Measurements from ENCODE around the gene MCL1.
A peak's percentile ranks its signal among the peaks of the same experiment; 100 is the strongest.

Gene MCL1

DNA sequence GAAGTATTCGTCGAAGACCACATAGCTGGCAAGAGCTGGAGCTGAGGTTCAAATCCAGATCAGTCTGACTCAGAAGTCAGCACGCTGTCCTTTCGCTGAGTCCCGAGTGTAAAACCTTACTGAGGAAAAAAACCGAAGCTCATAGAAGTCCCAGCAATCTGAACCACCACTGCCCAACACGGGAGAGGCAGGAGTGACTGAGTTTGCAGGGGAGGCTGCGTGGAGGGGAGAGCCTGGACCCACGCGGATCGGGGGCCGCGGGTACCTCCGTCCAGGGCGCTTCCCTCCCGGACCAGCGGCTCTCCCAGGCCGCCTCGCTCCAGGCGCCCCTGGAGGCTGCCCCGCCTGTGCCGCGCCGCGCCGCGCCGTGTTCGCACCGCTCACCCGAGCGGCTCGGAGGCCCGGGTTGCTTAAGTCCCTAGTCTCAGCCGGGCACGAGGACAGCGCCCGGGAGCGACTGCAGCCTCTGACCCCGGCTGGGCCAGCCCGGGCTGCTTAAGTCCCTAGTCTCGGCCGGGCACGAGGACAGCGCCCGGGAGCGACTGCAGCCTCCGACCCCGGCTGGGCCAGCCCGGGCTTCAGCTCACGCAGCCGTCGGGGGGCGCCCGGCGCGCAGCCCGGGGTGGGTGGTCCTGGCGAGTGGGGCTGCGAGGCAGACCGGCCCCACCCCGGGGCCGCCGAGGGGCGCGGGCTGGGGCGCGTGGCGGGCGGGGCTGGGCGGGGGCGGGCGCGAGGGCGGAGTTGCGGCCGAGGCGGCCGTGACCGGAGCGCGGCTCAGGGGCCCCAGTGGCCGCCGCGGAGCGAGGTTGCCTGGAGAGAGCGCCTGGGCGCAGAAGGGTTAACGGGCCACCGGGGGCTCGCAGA lies 30.5 kb downstream of the MCL1 start, which contains the start of gene ADAMTSL4:
Gene ADAMTSL4, plus strand, starts transcription at position 777 of the 864 bp plus-strand sequence. CDS start 2,881 bp downstream, outside the sequence.
- Mint-ChIP-seq H3K4me1 (peaks cover 43% of the 10 kb centered on the region), H3K27me3 (peaks cover 69% of the 10 kb centered on the region), H3K4me3 (peak within 1 kb of the TSS; percentile 80 to 84), H3K9me3 (no peaks in the 10 kb centered on the region), H3K27ac (peak within 1 kb of the TSS in 1 of 2 donors; percentile 52)
- peak; percentile 81 for ATAC-seq
- peak; percentile 52 to 54 for DNase-seq

DNA sequence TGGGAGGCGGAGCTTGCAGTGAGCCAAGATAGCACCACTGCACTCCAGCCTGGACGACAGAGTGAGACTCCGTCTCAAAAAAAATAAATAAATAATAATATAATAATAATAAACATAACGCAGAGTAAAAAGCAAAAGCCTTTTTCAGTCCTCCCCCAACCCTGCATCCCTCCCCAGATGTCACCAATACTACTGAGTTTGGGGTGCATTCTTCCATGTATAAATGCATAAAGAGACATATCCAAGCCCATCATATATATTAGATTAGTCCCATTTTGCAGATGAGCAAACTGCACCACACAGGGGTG lies 31.1 kb downstream of the MCL1 start:
- Mint-ChIP-seq H3K27ac (no peak overlapping the region), H3K9me3 (no peaks in the 10 kb centered on the region), H3K4me1 (peaks cover 40% of the 10 kb centered on the region), H3K4me3 (peak overlapping the region; percentile 67 to 71), H3K27me3 (peaks cover 73% of the 10 kb centered on the region)
- no peak for ATAC-seq
- no peak for DNase-seq

DNA sequence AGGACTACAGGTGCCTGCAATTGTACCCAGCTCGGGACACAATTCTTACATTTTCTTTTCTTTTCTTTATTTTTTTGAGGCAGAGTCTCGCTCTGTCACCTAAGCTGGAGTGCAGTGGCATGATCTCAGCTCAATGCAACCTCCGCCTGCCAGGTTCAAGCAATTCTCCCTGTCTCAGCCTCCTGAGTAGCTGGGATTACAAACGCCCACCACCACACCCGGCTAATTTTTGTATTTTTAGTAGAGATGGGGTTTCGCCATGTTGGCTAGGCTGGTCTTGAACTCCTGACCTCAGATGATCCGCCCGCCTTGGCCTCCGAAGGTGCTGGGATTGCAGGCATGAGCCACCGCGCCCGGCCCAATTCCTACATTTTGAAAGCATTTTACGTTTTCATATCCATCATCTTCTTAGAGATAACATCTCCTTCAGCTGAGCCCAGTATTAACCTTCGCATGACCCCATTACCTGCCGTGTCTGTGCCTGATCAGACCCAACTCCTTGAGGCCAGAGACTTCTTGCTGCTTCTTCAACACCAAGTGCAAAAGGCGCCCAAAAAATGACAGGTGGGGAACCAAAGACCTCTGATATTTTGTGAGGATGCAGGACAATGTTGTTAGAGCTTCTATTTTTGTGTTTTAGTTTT lies 33.0 kb downstream of the MCL1 start:
- no peak overlapping the region for H3K27ac Mint-ChIP-seq
- H3K4me3 Mint-ChIP-seq = no peak overlapping the region
- no peak for ATAC-seq
- no peaks in the 10 kb centered on the region for H3K9me3 Mint-ChIP-seq
- peaks cover 55% of the 10 kb centered on the region for H3K27me3 Mint-ChIP-seq
- H3K4me1 Mint-ChIP-seq = peaks cover 21% of the 10 kb centered on the region
- no peak for DNase-seq

DNA sequence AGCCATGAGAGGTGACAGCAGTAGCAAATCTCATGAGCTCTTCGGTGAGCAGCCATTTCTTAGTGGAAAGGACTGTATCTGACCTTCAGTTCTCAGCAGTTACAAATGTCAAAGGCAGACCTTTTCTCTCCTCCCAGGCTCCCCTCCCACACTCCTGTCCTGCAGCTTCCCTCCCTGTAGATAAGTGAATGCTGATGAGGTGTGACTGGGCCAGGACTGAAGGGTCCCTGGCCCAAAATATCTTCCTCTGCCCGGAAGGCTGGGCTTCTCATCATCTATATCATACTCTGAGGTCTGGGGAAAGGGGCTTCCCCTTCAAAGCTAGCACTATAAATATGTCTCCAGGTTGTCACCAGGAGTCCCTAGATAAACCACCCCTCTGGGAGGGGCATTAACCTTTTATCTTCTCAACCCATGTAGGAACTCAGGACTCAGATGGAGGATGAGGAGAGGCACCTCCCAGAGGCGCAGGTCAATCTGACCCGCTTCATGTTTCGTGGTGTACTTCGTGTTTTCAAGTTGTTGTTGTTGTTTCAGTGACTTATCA lies 33.9 kb downstream of the MCL1 start:
- ATAC-seq (no peak), DNase-seq (no peak)
- H3K4me1 Mint-ChIP-seq = peaks cover 13% of the 10 kb centered on the region
- no peak overlapping the region for H3K27ac Mint-ChIP-seq
- no peak overlapping the region for H3K4me3 Mint-ChIP-seq
- H3K27me3 Mint-ChIP-seq = peaks cover 46% of the 10 kb centered on the region
- H3K9me3 Mint-ChIP-seq = no peaks in the 10 kb centered on the region

DNA sequence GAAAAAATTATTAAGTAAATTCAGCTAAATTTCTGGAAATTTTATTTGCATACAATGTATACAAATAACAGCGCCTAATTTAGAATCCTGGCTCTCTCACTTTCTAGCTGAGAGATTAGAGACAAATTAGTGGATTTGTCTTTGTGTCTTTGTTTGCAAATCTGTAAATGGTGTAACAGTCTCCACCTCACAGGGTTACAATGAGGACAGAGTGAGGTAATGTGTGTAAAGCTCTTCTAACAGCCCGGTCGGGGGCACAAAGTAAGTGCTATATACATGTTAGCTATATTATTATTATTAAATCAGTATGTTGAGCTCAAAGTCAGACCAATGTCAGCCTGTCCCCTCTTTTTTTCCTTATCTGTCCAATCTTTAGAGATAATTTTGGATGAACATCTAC lies 35.2 kb downstream of the MCL1 start:
- H3K4me3 Mint-ChIP-seq = no peak overlapping the region
- H3K4me1 Mint-ChIP-seq = peaks cover under 1% of the 10 kb centered on the region
- H3K9me3 Mint-ChIP-seq = no peaks in the 10 kb centered on the region
- H3K27ac Mint-ChIP-seq = no peak overlapping the region
- ATAC-seq (no peak), DNase-seq (no peak)
- H3K27me3 Mint-ChIP-seq = peaks cover 32% of the 10 kb centered on the region

DNA sequence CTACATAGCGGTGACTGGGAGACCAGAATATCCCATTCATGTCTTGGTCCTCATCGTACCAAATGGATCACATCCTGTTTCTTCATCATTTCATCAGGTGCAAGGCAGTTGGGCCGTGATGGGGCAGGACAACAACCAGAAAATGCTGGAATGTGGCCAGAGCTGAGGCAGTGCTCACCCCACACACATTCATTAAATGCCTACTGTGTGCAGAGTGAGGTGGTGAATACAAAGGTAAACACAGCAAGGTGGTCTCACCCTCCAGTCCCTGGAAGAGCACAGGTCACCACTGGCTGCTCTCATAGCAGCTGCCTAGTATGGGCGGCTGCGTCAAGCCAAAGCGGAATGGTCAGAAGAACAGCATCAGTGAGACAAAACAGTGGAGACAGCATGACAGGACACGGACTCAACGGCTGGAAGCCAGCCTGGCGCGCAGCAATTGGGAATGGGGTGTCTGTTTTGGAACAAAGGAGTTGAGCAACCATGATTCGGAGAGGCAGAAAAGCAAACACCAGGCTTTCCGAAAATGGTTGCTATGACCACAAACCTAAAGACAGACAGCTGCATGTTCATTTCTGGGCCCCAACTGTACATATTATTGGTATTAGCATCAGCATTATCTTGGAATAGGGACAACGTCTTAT lies 35.8 kb downstream of the MCL1 start:
- Mint-ChIP-seq H3K27me3 (peaks cover 31% of the 10 kb centered on the region), H3K27ac (no peak overlapping the region), H3K4me3 (no peak overlapping the region), H3K9me3 (no peaks in the 10 kb centered on the region), H3K4me1 (no peaks in the 10 kb centered on the region)
- DNase-seq (no peak), ATAC-seq (no peak)

DNA sequence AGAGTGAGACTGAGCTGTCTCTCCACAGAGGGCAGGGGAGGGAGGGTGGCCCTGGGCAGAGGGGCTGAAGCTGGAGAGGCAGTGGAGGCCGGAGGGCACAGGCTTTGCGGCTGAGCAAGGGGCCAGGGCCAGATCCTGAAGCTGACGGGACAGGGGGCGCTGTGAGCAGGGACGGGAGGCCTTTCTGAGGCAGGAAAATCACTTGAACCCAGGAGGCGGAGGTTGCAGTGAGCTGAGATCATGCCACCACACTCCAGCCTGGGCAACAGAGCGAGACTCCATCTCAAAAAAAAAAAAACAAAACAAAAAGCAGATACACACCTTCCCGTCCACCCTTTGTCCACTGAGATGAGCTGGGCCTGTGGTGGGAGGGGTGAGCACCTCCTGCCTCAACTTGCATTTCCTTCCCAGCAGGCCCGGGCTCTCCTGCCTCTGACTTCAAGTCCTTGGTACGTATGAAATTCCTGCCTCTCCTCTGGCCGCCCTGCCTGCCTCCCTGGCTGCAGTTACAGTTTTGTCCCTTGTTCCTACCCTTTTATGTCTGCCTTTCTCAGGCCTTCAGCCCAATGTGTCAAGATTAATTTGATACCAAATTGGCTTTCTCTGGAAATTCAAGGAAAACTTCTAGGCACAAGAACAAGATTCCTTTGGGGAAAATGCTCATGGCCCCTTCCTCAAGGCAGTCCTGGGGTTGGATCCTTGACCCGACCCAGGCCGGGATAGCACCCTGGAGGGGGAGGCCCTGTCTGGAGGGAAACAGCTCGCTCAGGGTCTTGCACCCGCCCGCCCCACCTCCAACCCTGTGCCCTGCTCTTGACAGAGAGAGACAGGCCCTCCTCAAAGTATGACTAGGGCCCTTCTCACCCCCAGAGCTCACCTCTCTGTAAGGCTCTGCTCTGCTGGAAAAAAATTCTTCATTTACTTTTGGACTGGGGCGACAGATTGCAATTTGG lies 41.4 kb downstream of the MCL1 start:
- Mint-ChIP-seq H3K9me3 (no peaks in the 10 kb centered on the region), H3K27ac (peak overlapping the region in 1 of 2 donors; percentile 57), H3K4me1 (no peaks in the 10 kb centered on the region), H3K4me3 (no peak overlapping the region), H3K27me3 (no peaks in the 10 kb centered on the region)
- no peak for ATAC-seq
- DNase-seq = no peak

DNA sequence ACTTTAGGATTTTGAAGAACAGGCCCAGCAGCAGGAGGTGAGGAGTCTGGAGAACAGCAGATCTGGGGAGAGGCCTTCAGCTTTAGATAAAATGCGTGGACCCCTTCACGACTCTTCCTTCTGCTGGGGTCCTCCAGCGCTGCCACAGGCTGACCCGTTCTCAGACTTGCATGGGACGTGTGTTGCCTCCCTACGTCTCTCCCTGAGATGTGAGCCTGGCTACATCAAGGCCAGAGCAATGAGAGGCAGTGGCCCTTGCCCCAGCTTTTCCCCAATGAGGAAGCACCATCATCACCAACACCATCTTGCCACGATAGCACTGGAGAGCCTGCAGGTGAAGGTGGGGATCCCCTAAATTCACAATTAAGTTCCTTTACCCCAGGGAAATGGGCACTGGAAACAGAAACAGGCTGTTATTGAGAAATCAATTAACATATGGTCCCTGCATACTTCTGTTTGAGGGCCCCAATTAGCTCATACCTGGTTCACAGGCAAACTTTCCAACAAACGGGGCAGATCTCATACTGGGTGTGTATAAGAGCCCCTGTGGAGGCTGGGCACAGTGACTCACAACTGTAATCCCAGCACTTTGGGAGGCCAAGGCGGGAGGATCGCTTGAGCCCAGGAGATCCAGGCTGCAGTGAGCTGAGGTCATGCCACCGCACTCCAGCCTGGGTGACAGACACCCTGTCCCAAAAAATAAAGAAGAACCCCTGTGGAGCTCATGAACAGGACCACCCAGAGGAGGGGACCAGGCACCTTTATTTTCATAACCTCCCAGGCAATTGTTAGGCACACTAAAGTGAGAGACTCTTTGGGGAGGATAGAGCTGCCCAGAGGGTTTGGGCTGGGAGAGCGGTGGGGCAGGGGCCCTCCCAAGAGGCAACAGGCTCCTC lies 42.3 kb downstream of the MCL1 start:
- Mint-ChIP-seq H3K9me3 (no peaks in the 10 kb centered on the region), H3K4me1 (peaks cover 6% of the 10 kb centered on the region), H3K27ac (no peak overlapping the region), H3K4me3 (no peak overlapping the region), H3K27me3 (no peaks in the 10 kb centered on the region)
- ATAC-seq (no peak), DNase-seq (no peak)

DNA sequence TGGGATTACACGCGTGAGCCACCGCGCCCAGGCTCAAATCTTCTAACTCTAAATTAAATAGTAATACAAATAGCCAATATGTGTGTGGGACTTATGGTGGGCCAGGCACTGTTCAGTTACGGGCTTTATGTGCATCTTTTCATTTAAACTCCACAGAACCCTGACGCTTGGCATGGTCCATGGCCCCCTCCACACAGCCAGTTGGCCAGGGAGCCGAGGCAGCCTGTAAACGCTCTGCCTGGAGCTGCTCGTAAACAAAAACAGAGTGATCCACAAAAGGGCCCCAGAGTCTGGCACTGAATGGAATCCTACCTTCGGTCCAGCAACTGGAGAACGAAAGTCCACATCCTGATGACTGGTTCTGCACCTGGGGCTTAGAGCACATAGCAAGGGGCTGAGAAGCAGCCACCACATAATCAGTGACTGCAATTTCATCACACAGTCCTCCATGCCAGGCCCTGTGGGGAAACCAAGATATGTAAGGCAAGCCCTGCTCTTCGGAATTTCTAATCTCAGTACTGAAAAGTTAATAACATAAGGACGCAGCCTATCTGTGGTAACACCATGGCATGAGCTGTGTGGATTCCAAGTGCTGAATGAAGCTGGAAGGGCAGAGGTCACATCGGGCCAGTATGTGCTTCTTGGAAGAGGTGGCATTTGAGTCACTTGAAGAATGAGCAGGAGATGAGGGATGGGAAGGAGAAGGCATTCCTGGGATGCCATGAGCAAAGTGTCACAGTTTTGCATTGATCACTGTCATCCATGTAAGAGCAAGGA lies 43.7 kb downstream of the MCL1 start:
- no peak overlapping the region for H3K27ac Mint-ChIP-seq
- no peaks in the 10 kb centered on the region for H3K27me3 Mint-ChIP-seq
- no peak overlapping the region for H3K4me3 Mint-ChIP-seq
- no peak for ATAC-seq
- no peaks in the 10 kb centered on the region for H3K9me3 Mint-ChIP-seq
- no peak for DNase-seq
- peaks cover 6% of the 10 kb centered on the region for H3K4me1 Mint-ChIP-seq

DNA sequence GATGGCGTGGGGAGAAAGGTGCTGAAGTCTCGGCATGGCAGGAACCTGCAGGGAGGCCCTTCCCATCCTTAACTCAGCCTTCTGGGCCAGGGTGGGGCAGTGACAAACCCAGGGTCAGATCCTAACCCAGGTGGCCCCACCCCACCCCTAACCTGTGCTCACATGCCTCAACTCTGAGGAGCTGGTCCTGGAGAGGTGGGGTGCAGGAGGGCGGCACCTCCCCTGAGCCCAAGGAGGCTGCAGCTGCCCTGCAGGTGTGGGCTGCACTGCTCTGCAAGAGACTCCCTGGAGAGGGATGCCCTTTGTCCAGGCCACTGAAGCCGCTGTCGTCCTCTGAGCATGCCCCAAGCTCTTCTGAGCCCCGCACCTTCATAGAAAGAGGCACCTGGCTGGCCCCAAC lies 45.4 kb downstream of the MCL1 start:
- H3K27me3 Mint-ChIP-seq = no peaks in the 10 kb centered on the region
- H3K27ac Mint-ChIP-seq = no peak overlapping the region
- no peaks in the 10 kb centered on the region for H3K9me3 Mint-ChIP-seq
- DNase-seq (no peak), ATAC-seq (no peak)
- H3K4me1 Mint-ChIP-seq = peaks cover 6% of the 10 kb centered on the region
- H3K4me3 Mint-ChIP-seq = no peak overlapping the region

DNA sequence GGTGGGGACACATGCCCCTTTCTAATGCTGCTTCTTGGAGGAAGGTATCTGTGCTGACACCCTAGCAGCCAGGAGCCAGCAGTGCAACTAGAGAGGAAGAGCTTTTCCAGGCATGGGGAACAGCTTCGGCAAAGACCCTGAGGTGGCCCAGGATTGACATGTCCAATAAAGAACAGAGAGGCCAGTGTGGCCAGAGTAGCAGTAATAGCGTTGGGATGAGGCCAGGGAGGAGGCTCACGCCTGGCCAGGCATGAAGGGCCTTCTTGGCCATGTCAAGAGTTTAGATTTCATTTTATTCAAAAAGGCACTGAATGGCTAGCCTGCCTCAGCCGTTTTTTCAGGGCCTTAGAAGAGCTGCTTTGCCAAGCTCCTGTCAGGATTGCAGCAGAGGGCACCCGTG lies 46.5 kb downstream of the MCL1 start:
- Mint-ChIP-seq H3K9me3 (no peaks in the 10 kb centered on the region), H3K27ac (peak overlapping the region in 1 of 2 donors; percentile 42), H3K4me3 (no peak overlapping the region), H3K4me1 (peaks cover 6% of the 10 kb centered on the region), H3K27me3 (no peaks in the 10 kb centered on the region)
- DNase-seq = no peak
- ATAC-seq = no peak

DNA sequence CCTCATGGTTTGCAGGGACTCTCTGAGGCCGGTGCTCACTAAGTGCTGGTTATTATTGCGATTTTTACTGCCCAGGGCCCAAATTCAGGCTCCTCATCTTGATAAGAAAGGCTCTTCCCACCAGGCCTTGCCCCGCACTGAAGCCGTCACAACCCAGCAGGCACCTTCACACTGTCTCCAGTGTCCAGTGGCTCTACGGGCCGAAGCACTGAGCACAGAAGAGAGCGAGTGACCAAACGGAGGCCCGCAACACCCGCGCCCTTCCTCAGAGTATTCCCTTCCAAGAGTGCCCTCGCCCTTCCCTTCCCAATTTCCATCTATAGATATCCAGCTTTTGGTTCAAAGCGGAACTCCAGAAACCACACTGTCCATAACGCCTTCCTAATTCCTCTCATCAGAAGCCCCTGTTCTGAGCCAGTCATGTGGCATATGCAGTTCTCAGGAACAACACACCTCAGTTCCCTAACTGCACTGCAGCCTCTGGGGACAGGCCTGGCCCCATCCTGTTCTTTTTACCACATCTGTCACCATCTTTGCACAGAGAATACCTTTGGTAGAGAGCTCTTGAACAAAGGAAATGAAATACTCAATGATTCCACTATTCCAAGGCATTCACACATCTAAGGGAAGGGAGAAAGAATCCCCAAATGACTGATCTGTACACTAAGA lies 48.8 kb downstream of the MCL1 start:
- no peaks in the 10 kb centered on the region for H3K9me3 Mint-ChIP-seq
- H3K4me3 Mint-ChIP-seq = no peak overlapping the region
- peaks cover 6% of the 10 kb centered on the region for H3K4me1 Mint-ChIP-seq
- no peaks in the 10 kb centered on the region for H3K27me3 Mint-ChIP-seq
- no peak overlapping the region for H3K27ac Mint-ChIP-seq
- DNase-seq = no peak
- ATAC-seq = no peak

DNA sequence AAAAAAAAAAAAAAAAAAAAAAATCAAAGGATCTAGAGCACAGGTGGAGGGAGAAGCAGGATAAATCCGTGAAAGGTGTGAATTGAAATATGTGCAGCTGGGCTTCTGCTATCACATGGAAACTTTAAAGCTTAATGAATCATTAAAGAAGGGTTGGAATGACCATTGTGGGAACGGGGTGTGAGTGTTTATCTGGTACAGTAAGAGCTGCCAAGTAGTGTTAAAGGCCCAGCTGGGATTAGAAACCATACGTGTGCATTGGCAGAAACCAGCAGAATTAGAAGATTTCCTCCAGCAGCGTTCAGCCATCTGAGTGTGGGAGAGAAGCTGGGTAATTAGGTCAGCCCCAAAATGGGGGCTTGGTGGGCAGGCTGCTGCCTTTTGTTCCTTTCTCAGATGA lies 50.4 kb downstream of the MCL1 start:
- H3K9me3 Mint-ChIP-seq = no peaks in the 10 kb centered on the region

More for the DNA sequence above, 50.4 kb downstream of the MCL1 start:
- no peaks in the 10 kb centered on the region for H3K27me3 Mint-ChIP-seq
- no peak overlapping the region for H3K4me3 Mint-ChIP-seq
- no peak for ATAC-seq
- H3K4me1 Mint-ChIP-seq = peaks cover 6% of the 10 kb centered on the region
- H3K27ac Mint-ChIP-seq = no peak overlapping the region
- DNase-seq = no peak
